NK-92 (cell line): Measurements from ENCODE around the gene EIF3L.

Experiments used
- DNase-seq: peaks from one replicate; lab custom pipeline; 2025; ENCODE audit not compliant: unreplicated experiment; lab: John Stamatoyannopoulos, UW

Gene EIF3L

GRCh38 chr22:37926358-37926757 is 77.1 kb downstream of the EIF3L start:
- DNase-seq: no peak

GRCh38 chr22:37926771-37927636 is 77.8 kb downstream of the EIF3L start:
- no peak for DNase-seq

- no peak for DNase-seq
These were observed 78.4 kb downstream of the EIF3L start for GRCh38 chr22:37927637-37927936.

GRCh38 chr22:37929390-37929789 is 80.2 kb downstream of the EIF3L start:
- DNase-seq: no peak

GRCh38 chr22:37930270-37930951 is 81.2 kb downstream of the EIF3L start:
- no peak for DNase-seq

GRCh38 chr22:37930952-37931440 is 81.8 kb downstream of the EIF3L start:
- no peak for DNase-seq

GRCh38 chr22:37931893-37932389 is 82.7 kb downstream of the EIF3L start:
- no peak for DNase-seq

- DNase-seq: no peak
These were observed 83.2 kb downstream of the EIF3L start for GRCh38 chr22:37932401-37932800.

GRCh38 chr22:37932821-37933578 is 83.8 kb downstream of the EIF3L start:
- DNase-seq: no peak

- DNase-seq: no peak
These were observed 84.6 kb downstream of the EIF3L start for GRCh38 chr22:37933711-37934376.
